OCI-LY7 (cell line): ENCODE results near the gene CTNNA1.

Experiments used
- CTCF ChIP-seq: fragments of 200-600 bp; sonication (generic); conservative IDR thresholded peaks from 2 replicates; pipeline ENCODE4 v1.5.1; 2014; ENCODE audit warnings: mild to moderate bottlenecking, antibody characterized with exemption, low read length, moderate library complexity, mixed read lengths
- EZH2phosphoT487 ChIP-seq: fragments of 200-600 bp; sonication (generic); IDR thresholded peaks from 2 replicates; pipeline ENCODE4 v1.6.1; 2018; ENCODE audit warnings: low read depth, borderline replicate concordance, mild to moderate bottlenecking, mixed run types, antibody characterized with exemption, low read length, moderate library complexity, mixed read lengths

GRCh38 chr5:138965626-138966025, 212.4 kb downstream of the CTNNA1 start:
- no peak for TF ChIP-seq CTCF
- TF ChIP-seq EZH2phosphoT487, result no peak
